HL-60 (cell line): ENCODE data around the gene ADIPOR2.

Experiments used
- DNase-seq, 2 experiments: peaks; one replicate each; pipeline ENCODE4 v3.0.0-alpha.2; 2010 to 2020; ENCODE audit warnings: low read depth in 1 of 2, low spot score in 1 of 2
- H3K27ac ChIP-seq: fragments of 250-450 bp; sonication (Bioruptor Pico); replicated peaks from 2 replicates; pipeline ENCODE4 v1.5.1; 2020; ENCODE audit warnings: mild to moderate bottlenecking, moderate library complexity
- H3K27me3 ChIP-seq: fragments of 250-450 bp; sonication (Bioruptor Pico); 2 replicates; pipeline ENCODE4 v1.5.1; 2021; ENCODE audit warnings: mild to moderate bottlenecking, moderate library complexity; ENCODE audit not compliant: insufficient read depth, poor library complexity, severe bottlenecking
- H3K4me3 ChIP-seq: replicated peaks from 2 replicates; pipeline ENCODE4 v1.5.1; 2011; ENCODE audit warnings: mild to moderate bottlenecking, control low read depth, low read length; ENCODE audit not compliant: insufficient read depth
- GABPA ChIP-seq: IDR thresholded peaks from 2 replicates; pipeline ENCODE4 v1.6.1; 2012; ENCODE audit warnings: low read depth
- POLR2AphosphoS5 ChIP-seq: IDR thresholded peaks from 2 replicates; pipeline ENCODE4 v1.6.1; 2012; ENCODE audit warnings: low read depth
- SPI1 ChIP-seq: IDR thresholded peaks from 2 replicates; pipeline ENCODE4 v1.6.1; 2012; ENCODE audit warnings: low read depth, mild to moderate bottlenecking, borderline replicate concordance
- TF ChIP-seq, protein P1 (sequence below): IDR thresholded peaks from 2 replicates; pipeline ENCODE4 v1.6.1; 2012; ENCODE audit warnings: low read depth; ENCODE audit not compliant: insufficient replicate concordance
- TF ChIP-seq, protein P2 (sequence below): IDR thresholded peaks from one replicate; pipeline ENCODE4 v1.5.1; 2011; ENCODE audit warnings: low read length, control low read depth, inconsistent platforms; ENCODE audit not compliant: insufficient read depth

Gene ADIPOR2

DNA sequence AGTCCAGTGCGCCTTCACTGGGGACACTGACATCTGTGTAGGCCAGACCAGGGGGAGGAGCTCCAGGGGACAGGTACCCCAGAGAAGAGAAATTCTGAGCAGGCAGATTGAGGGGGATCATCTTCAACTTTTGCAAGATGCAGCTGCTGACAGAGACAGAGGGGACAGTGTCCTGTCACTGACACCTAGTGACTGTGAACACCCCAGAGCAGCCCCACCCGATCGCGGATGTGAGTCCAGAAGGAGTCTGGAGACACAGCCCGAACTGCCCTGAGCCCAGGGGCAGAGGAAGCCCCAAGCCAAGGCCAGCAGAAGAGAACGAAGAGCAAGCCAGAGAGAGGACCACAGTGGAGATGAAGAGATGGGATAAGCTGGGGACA is 107.8 kb downstream of the ADIPOR2 start:
- TF ChIP-seq, protein P1, sequence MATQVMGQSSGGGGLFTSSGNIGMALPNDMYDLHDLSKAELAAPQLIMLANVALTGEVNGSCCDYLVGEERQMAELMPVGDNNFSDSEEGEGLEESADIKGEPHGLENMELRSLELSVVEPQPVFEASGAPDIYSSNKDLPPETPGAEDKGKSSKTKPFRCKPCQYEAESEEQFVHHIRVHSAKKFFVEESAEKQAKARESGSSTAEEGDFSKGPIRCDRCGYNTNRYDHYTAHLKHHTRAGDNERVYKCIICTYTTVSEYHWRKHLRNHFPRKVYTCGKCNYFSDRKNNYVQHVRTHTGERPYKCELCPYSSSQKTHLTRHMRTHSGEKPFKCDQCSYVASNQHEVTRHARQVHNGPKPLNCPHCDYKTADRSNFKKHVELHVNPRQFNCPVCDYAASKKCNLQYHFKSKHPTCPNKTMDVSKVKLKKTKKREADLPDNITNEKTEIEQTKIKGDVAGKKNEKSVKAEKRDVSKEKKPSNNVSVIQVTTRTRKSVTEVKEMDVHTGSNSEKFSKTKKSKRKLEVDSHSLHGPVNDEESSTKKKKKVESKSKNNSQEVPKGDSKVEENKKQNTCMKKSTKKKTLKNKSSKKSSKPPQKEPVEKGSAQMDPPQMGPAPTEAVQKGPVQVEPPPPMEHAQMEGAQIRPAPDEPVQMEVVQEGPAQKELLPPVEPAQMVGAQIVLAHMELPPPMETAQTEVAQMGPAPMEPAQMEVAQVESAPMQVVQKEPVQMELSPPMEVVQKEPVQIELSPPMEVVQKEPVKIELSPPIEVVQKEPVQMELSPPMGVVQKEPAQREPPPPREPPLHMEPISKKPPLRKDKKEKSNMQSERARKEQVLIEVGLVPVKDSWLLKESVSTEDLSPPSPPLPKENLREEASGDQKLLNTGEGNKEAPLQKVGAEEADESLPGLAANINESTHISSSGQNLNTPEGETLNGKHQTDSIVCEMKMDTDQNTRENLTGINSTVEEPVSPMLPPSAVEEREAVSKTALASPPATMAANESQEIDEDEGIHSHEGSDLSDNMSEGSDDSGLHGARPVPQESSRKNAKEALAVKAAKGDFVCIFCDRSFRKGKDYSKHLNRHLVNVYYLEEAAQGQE: no peak
- TF ChIP-seq, protein P2, sequence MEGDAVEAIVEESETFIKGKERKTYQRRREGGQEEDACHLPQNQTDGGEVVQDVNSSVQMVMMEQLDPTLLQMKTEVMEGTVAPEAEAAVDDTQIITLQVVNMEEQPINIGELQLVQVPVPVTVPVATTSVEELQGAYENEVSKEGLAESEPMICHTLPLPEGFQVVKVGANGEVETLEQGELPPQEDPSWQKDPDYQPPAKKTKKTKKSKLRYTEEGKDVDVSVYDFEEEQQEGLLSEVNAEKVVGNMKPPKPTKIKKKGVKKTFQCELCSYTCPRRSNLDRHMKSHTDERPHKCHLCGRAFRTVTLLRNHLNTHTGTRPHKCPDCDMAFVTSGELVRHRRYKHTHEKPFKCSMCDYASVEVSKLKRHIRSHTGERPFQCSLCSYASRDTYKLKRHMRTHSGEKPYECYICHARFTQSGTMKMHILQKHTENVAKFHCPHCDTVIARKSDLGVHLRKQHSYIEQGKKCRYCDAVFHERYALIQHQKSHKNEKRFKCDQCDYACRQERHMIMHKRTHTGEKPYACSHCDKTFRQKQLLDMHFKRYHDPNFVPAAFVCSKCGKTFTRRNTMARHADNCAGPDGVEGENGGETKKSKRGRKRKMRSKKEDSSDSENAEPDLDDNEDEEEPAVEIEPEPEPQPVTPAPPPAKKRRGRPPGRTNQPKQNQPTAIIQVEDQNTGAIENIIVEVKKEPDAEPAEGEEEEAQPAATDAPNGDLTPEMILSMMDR: no peak
- no peak for TF ChIP-seq GABPA
- no peak for TF ChIP-seq SPI1
- no peak for TF ChIP-seq POLR2AphosphoS5
- Histone ChIP-seq H3K4me3 (no peak overlapping the region), H3K27me3 (no peaks in the 10 kb centered on the region), H3K27ac (no peak overlapping the region)
- no peak for DNase-seq

DNA sequence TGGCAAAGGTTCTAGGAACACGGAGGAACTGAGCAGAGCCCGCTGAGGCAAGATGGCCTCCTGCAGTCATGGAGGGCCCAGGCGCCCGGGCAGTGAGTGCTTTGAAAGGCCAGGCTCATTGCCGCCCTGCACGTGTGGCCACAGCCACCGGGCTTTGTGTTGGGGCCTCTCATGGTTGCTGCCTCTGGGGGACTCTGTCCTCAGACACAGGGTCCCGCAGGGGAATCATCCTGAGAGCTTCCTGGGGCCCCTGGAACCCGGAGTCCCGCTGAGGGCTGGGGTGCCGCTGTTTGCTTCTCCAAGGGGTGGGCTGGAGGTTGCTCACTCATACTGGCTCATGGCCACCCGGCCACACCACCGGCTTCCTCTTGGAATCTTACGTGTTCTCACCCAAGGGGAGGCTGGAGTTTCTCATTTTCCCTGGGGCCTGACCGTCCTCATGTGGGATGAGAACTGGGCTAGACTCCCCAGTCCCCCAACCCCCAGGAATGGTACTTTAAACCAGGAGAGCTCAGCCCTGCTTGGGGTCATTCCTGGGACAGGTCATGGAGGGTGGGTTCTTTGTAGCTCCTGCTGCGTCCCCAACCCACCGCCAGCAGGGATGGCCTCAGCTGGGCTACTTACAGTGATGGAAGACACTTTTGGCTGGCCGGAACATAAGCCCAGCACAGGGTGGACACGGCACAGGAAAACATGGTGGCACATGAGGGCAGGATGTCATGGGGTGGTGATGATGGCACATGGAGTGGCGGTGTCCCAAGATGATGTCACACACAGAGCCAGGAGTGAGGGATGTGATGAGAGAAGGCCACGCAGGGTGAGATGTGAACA is 108.4 kb downstream of the ADIPOR2 start:
- H3K27me3 ChIP-seq: no peaks in the 10 kb centered on the region
- H3K27ac ChIP-seq: no peak overlapping the region
- H3K4me3 ChIP-seq: no peak overlapping the region
- TF ChIP-seq, protein P2: no peak
- no peak for TF ChIP-seq GABPA
- no peak for TF ChIP-seq POLR2AphosphoS5
- TF ChIP-seq, protein P1: no peak
- no peak for TF ChIP-seq SPI1
- no peak for DNase-seq

DNA sequence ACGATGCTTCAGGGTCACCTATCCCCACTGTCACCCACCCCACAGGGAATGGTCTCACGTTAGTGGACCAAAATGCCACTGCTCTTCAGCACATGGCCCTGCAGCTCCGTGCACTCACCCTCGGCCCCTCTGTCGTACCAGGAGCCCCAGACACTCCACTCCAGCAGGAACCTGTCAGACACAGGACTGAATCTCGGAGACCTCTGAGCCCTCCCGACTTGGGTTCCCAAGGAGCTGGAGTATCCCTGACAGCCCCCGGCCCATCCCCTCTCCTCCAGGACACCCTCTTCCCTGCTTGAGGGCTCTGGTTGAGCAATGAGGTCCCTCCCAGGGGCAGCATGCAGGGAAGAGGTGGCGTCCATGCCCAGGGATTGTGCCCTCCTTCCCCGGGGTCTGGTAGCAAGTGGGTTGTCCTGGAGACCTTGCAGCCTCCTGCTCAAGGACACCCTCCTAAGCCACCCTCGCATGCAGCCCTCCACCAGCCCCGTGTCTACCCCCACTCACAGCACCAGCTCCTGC is 109.1 kb downstream of the ADIPOR2 start:
- H3K27me3 ChIP-seq: no peaks in the 10 kb centered on the region
- no peak overlapping the region for H3K4me3 ChIP-seq
- no peak overlapping the region for H3K27ac ChIP-seq
- no peak for DNase-seq
- TF ChIP-seq SPI1 (no peak), POLR2AphosphoS5 (no peak), GABPA (no peak)
- TF ChIP-seq, protein P1: no peak
- TF ChIP-seq, protein P2: no peak
